ENCODE data around the gene TANC2. TPM values are rescaled to one million over a fixed set of nuclear protein-coding genes. Genes with fewer than 3 reads are reported as not detected.

Gene TANC2
- total and polyA plus RNA-seq, 2 experiments from 2014 or later: 13.7 to 16.1 TPM

- no peak overlapping the region for H3K4me3 ChIP-seq
Measured at GRCh38 chr17:62921817-62922216, 44.2 kb upstream of the TANC2 start.

GRCh38 chr17:62923258-62924150 lies 42.5 kb upstream of the TANC2 start:
- 81 to 85% methylated on average over 11 of the region's 11 CpGs for WGBS, 2 experiments (ENCODE audit: low coverage in 1 of 2, low lambda C conversion rate in 2 of 2, missing lambda C conversion rate in 2 of 2)

More at GRCh38 chr17:62921817-62922216, 44.2 kb upstream of the TANC2 start:
- TF ChIP-seq EZH2 (IDR thresholded peaks at IDR 0.05; ENCODE audit: insufficient read depth, poor library complexity, severe bottlenecking) (no peak), EZH2phosphoT487 (IDR thresholded peaks at IDR 0.05; ENCODE audit: insufficient read depth, low read depth) (no peak)
- Histone ChIP-seq H3K9me2 (ENCODE audit: insufficient read depth) (no peaks in the 10 kb centered on the region), H3K79me2 (ENCODE audit: insufficient read depth) (no peaks in the 10 kb centered on the region), H3F3A (ENCODE audit: insufficient read depth) (no peaks in the 10 kb centered on the region), H3K27ac (no peak overlapping the region), H3K27me3 (replicated peaks; ENCODE audit: insufficient read depth) (no peaks in the 10 kb centered on the region), H3K4me2 (ENCODE audit: unreplicated experiment) (no peak overlapping the region), H2AFZ (no peak overlapping the region), H3K9me3 (ENCODE audit: low read depth) (no peaks in the 10 kb centered on the region), H3K4me1 (ENCODE audit: insufficient read depth) (no peaks in the 10 kb centered on the region), H3K36me3 (ENCODE audit: low read depth) (no peaks in the 10 kb centered on the region), H4K20me1 (ENCODE audit: insufficient read depth) (no peaks in the 10 kb centered on the region), H3K9ac (no peak overlapping the region)
- 65 to 67% methylated on average over 8 of the region's 8 CpGs for WGBS, 2 experiments (ENCODE audit: low coverage in 1 of 2, low lambda C conversion rate in 2 of 2, missing lambda C conversion rate in 2 of 2)
- no peak for DNase-seq
- in situ Hi-C loops (cut with MboI): no loop called here

GRCh38 chr17:62925267-62925836 lies 40.7 kb upstream of the TANC2 start:
- Histone ChIP-seq H4K20me1 (ENCODE audit: insufficient read depth) (no peaks in the 10 kb centered on the region), H3K4me3 (no peak overlapping the region), H3K9ac (no peak overlapping the region), H3K9me3 (ENCODE audit: low read depth) (no peaks in the 10 kb centered on the region), H2AFZ (no peak overlapping the region; the same call in 1 of the 2 replicates), H3K4me1 (ENCODE audit: insufficient read depth) (no peaks in the 10 kb centered on the region), H3K27me3 (replicated peaks; ENCODE audit: insufficient read depth) (no peaks in the 10 kb centered on the region), H3K27ac (no peak overlapping the region), H3K9me2 (ENCODE audit: insufficient read depth) (no peaks in the 10 kb centered on the region), H3F3A (ENCODE audit: insufficient read depth) (no peaks in the 10 kb centered on the region), H3K4me2 (ENCODE audit: unreplicated experiment) (no peak overlapping the region), H3K36me3 (ENCODE audit: low read depth) (no peaks in the 10 kb centered on the region), H3K79me2 (ENCODE audit: insufficient read depth) (no peaks in the 10 kb centered on the region)
- peak; percentile 10 for DNase-seq
- WGBS, 2 experiments (ENCODE audit: low coverage in 1 of 2, low lambda C conversion rate in 2 of 2, missing lambda C conversion rate in 2 of 2): 61 to 67% methylated on average over 3 of the region's 3 CpGs
- TF ChIP-seq EZH2 (IDR thresholded peaks at IDR 0.05; ENCODE audit: insufficient read depth, poor library complexity, severe bottlenecking): no peak
- no peak for TF ChIP-seq EZH2phosphoT487 (IDR thresholded peaks at IDR 0.05; ENCODE audit: insufficient read depth, low read depth)
- in situ Hi-C loops (cut with MboI): no loop called here

More at GRCh38 chr17:62923258-62924150, 42.5 kb upstream of the TANC2 start:
- Histone ChIP-seq H3K4me1 (ENCODE audit: insufficient read depth) (no peaks in the 10 kb centered on the region), H3K9ac (no peak overlapping the region), H3F3A (ENCODE audit: insufficient read depth) (no peaks in the 10 kb centered on the region), H3K4me2 (ENCODE audit: unreplicated experiment) (no peak overlapping the region), H3K27me3 (replicated peaks; ENCODE audit: insufficient read depth) (no peaks in the 10 kb centered on the region), H2AFZ (no peak overlapping the region), H3K4me3 (no peak overlapping the region), H3K9me2 (ENCODE audit: insufficient read depth) (no peaks in the 10 kb centered on the region), H4K20me1 (ENCODE audit: insufficient read depth) (no peaks in the 10 kb centered on the region), H3K36me3 (ENCODE audit: low read depth) (no peaks in the 10 kb centered on the region), H3K9me3 (ENCODE audit: low read depth) (no peaks in the 10 kb centered on the region), H3K79me2 (ENCODE audit: insufficient read depth) (no peaks in the 10 kb centered on the region), H3K27ac (no peak overlapping the region)
- DNase-seq: no peak
- TF ChIP-seq EZH2 (IDR thresholded peaks at IDR 0.05; ENCODE audit: insufficient read depth, poor library complexity, severe bottlenecking) (no peak), EZH2phosphoT487 (IDR thresholded peaks at IDR 0.05; ENCODE audit: insufficient read depth, low read depth) (no peak)
- in situ Hi-C loops (cut with MboI): no loop called here

- no peaks in the 10 kb centered on the region for H3F3A ChIP-seq (ENCODE audit: insufficient read depth)
- H3K9me3 ChIP-seq (ENCODE audit: low read depth): no peaks in the 10 kb centered on the region
- H2AFZ ChIP-seq: no peak overlapping the region
- in situ Hi-C loops (cut with MboI): no loop called here
- H3K4me1 ChIP-seq (ENCODE audit: insufficient read depth): 0 out of 2 replicates have a peak, but pooled peaks cover 3% of the 10 kb centered on the region
- H3K27ac ChIP-seq: no peak overlapping the region
- DNase-seq: no peak
- TF ChIP-seq EZH2phosphoT487 (IDR thresholded peaks at IDR 0.05; ENCODE audit: insufficient read depth, low read depth) (no peak), EZH2 (IDR thresholded peaks at IDR 0.05; ENCODE audit: insufficient read depth, poor library complexity, severe bottlenecking) (no peak)
- no peaks in the 10 kb centered on the region for H3K36me3 ChIP-seq (ENCODE audit: low read depth)
- no peaks in the 10 kb centered on the region for H3K27me3 ChIP-seq (replicated peaks; ENCODE audit: insufficient read depth)
- no peaks in the 10 kb centered on the region for H3K79me2 ChIP-seq (ENCODE audit: insufficient read depth)
- H3K4me3 ChIP-seq: no peak overlapping the region
- H4K20me1 ChIP-seq (ENCODE audit: insufficient read depth): no peaks in the 10 kb centered on the region
- H3K4me2 ChIP-seq (ENCODE audit: unreplicated experiment): no peak overlapping the region
- WGBS, 2 experiments (ENCODE audit: low coverage in 1 of 2, low lambda C conversion rate in 2 of 2, missing lambda C conversion rate in 2 of 2): 85 to 86% methylated on average over 6 of the region's 6 CpGs
- H3K9ac ChIP-seq: no peak overlapping the region
- no peaks in the 10 kb centered on the region for H3K9me2 ChIP-seq (ENCODE audit: insufficient read depth)
Measured at GRCh38 chr17:62927083-62927482, 39.0 kb upstream of the TANC2 start.

Data from GM23248 (cell line).